Activated naive CD4-positive, alpha-beta T cell treated with anti-CD3 and anti-CD28 coated beads, Interleukin-2, amount 50 U/mL, for 24 hours (primary cell): ENCODE data around the gene NTN1.
"Not testable (repeated sequence)": the region's sequence is repeated elsewhere in the genome, so short reads cannot be mapped to it uniquely, and the experiment has no call there.

Source experiments
- H3K27ac Mint-ChIP-seq: one replicate; pipeline ENCODE4 v1.8.0; 2021; ENCODE audit warnings: mild to moderate bottlenecking, mixed read lengths
- H3K27me3 Mint-ChIP-seq: one replicate; pipeline ENCODE4 v1.8.0; 2021; ENCODE audit warnings: mixed read lengths
- H3K36me3 Mint-ChIP-seq: one replicate; pipeline ENCODE4 v1.8.0; 2021; ENCODE audit warnings: mixed read lengths
- H3K4me1 Mint-ChIP-seq: one replicate; pipeline ENCODE4 v1.8.0; 2021; ENCODE audit warnings: mixed read lengths
- H3K4me3 Mint-ChIP-seq: one replicate; pipeline ENCODE4 v1.8.0; 2021; ENCODE audit warnings: mild to moderate bottlenecking, mixed read lengths
- H3K9me3 Mint-ChIP-seq: one replicate; pipeline ENCODE4 v1.8.0; 2021; ENCODE audit warnings: mixed read lengths

Gene NTN1

DNA sequence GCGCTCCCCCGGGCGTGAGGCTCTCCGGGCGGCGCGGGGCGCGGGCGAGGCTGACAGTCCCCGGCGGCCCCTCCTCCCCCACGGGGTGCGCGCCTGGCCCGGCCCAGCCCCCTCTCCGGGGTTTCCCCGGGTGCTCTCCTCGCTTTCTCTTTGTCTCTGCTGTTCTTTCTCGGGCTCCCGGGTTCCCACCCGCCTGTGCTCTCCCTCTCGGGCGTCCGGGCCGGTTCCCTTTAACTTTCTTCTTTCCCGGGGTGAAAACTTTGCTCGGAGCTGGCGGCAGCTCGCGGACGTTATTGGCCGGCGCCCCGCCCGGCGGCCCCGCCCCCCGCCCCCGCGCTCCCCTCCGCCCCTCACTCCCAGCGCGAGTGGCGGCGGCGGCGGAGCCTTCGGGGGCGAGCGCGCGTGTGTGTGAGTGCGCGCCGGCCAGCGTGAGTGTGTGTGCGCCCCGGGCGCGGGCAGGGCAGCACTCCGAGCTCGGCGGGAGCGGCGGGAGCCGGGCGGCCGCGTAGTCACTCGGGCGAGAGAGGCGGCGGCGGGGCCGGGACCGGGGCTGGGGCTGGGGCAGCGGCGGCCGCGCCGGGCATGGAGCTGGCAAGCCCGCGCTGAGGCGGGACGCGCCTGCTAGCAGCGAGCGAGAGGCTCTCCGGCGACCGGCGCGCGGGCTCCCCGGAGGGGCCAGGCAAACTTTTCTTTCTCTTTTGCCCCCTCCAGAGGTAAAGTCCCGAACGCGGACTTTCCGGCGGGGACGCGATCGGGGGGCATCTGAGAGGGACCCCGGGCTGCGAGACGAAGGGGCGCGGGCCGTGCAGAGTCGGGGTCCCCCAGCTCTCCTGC is at the start of gene NTN1:
TSS of gene NTN1 (plus strand) at position 353 of the 834 bp plus-strand sequence. CDS start 864 bp downstream, outside the sequence.
- peak within 1 kb of the TSS; percentile 82 for H3K4me3 Mint-ChIP-seq
- H3K4me1 Mint-ChIP-seq: peaks cover 17% of the 10 kb centered on the region
- no peaks in the 10 kb centered on the region for H3K36me3 Mint-ChIP-seq
- no peak within 1 kb of the TSS for H3K27ac Mint-ChIP-seq
- peaks cover 39% of the 10 kb centered on the region for H3K27me3 Mint-ChIP-seq
- no peaks in the 10 kb centered on the region for H3K9me3 Mint-ChIP-seq

GRCh38 chr17:8975091-8975725 is 46.1 kb upstream of the NTN1 start:
- no peaks in the 10 kb centered on the region for H3K27me3 Mint-ChIP-seq
- no peaks in the 10 kb centered on the region for H3K4me1 Mint-ChIP-seq
- peaks cover 2% of the 10 kb centered on the region for H3K36me3 Mint-ChIP-seq
- H3K4me3 Mint-ChIP-seq: no peak overlapping the region
- no peak overlapping the region for H3K27ac Mint-ChIP-seq
- H3K9me3 Mint-ChIP-seq: peaks cover 4% of the 10 kb centered on the region

DNA sequence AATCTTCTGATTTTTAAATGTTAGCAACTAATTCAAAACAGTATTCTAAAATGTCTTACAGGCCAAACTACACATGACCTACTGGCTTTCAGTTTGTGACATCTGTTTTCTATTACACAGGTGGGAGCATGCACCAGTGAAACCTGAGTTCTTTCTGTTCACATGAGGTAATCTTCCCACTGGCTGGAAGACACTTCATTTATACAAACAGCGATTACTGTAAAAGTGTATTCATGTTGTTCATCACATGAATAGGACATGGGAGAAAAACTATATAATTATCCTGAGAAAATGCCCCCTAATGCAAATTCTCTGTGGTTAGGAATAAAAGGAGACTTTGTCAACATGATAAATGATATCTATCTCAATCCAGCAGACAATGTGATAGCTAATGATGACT is 44.7 kb upstream of the NTN1 start:
- no peak overlapping the region for H3K27ac Mint-ChIP-seq
- H3K4me3 Mint-ChIP-seq: no peak overlapping the region
- no peaks in the 10 kb centered on the region for H3K36me3 Mint-ChIP-seq
- H3K9me3 Mint-ChIP-seq: peaks cover 4% of the 10 kb centered on the region
- H3K27me3 Mint-ChIP-seq: no peaks in the 10 kb centered on the region
- H3K4me1 Mint-ChIP-seq: no peaks in the 10 kb centered on the region

GRCh38 chr17:8979715-8980114 is 41.6 kb upstream of the NTN1 start:
- Mint-ChIP-seq H3K27ac (no peak overlapping the region), H3K9me3 (no peaks in the 10 kb centered on the region), H3K4me3 (no peak overlapping the region), H3K4me1 (no peaks in the 10 kb centered on the region), H3K27me3 (no peaks in the 10 kb centered on the region), H3K36me3 (no peaks in the 10 kb centered on the region)

DNA sequence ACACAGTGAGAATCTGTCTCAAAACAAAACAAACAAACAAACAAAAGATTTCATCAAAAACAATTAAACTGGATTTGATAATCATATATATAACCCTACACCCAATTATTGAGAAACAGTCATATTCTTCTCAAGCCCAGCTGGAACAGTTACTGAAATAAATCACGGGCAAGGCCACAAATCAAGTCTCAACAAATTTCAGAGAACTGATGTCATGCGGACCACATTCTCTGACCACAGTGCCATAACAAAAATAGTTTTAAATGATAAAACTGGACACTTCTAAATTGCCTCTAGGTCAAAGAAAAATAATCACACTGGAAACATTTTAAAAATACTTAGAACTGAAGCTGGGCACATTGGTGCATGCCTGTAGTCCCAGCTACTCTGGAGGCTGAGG is 39.9 kb upstream of the NTN1 start:
- H3K36me3 Mint-ChIP-seq: no peaks in the 10 kb centered on the region
- H3K9me3 Mint-ChIP-seq: no peaks in the 10 kb centered on the region
- H3K4me1 Mint-ChIP-seq: peaks cover 12% of the 10 kb centered on the region
- H3K27ac Mint-ChIP-seq: no peak overlapping the region
- no peak overlapping the region for H3K4me3 Mint-ChIP-seq
- no peaks in the 10 kb centered on the region for H3K27me3 Mint-ChIP-seq

- not testable (repeated sequence) for H3K9me3 Mint-ChIP-seq, H3K4me3 Mint-ChIP-seq, H3K36me3 Mint-ChIP-seq, H3K27me3 Mint-ChIP-seq
- Mint-ChIP-seq H3K27ac (peak overlapping the region; percentile 70), H3K4me1 (peaks cover 12% of the 10 kb centered on the region)
Observed at GRCh38 chr17:8984225-8984624, 37.1 kb upstream of the NTN1 start.

DNA sequence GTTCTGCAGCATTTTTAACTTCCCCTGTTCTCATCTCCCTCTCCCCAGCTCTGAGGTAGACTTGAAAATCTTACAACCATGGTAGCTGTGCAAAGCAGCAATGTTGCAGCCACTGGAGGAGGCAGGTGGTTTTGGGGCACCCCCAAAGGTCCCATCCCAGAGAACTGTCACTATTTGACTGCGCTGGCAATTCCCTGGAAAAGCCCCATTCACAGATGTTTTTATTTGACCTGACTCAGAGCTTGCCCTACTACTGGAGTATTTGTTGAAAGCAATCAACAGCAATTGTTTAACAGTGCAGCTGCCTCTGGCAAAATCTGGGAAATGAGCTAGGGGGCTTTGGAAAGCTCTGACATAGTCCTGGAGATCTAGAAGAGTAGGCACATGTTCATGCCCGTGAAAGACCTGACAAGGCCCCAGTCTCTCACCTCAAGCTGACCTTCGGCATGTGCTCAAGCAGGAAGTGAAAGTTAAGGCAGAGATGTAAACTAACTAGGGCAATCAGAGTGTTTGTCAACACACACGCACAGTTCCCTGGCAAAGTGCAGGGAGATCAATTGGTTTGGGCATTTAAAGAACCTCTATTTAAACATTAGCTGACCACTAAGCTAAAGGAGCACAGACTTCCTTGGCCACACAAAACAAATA is 36.1 kb upstream of the NTN1 start:
- H3K4me3 Mint-ChIP-seq: no peak overlapping the region
- H3K27me3 Mint-ChIP-seq: no peaks in the 10 kb centered on the region
- no peak overlapping the region for H3K27ac Mint-ChIP-seq
- peaks cover 12% of the 10 kb centered on the region for H3K4me1 Mint-ChIP-seq
- peaks cover 2% of the 10 kb centered on the region for H3K36me3 Mint-ChIP-seq
- no peaks in the 10 kb centered on the region for H3K9me3 Mint-ChIP-seq

- Mint-ChIP-seq H3K9me3 (no peaks in the 10 kb centered on the region), H3K27me3 (no peaks in the 10 kb centered on the region), H3K27ac (no peak overlapping the region), H3K4me3 (no peak overlapping the region), H3K4me1 (peaks cover 14% of the 10 kb centered on the region), H3K36me3 (peaks cover 2% of the 10 kb centered on the region)
Observed at GRCh38 chr17:8986295-8986694, 35.0 kb upstream of the NTN1 start.

DNA sequence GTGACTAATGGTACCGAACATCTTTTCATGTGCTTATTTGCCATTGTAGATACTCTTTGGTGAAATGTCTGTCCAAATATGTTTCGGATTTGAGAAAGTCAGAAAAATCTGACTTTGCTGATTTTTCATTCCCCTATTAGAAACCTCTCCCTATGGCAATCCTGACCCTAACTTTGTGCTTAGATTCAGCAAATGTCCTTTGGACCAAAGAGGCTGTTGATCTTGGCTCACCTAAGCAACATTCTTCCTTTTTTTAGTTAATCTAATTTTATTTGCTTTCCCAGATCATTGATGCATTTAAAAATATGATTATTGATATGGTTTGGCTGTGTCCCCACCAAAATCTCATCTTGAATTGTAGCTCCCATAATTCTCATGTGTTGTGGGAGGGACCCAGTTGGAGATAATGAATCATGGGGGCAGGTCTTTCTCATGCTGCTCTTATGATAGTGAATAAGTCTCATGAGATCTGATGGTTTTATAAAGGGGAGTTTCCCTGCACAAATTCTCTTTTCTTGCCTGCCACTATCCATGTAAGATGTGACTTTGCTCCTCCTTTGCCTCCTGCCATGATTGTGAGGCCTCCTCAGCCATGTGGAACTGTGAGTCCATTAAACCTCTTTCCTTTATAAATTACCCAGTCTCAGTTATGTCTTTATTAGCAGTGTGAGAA is 32.9 kb upstream of the NTN1 start:
- not testable (repeated sequence) for H3K4me3 Mint-ChIP-seq, H3K36me3 Mint-ChIP-seq, H3K27ac Mint-ChIP-seq, H3K9me3 Mint-ChIP-seq, H3K27me3 Mint-ChIP-seq
- peaks cover 18% of the 10 kb centered on the region for H3K4me1 Mint-ChIP-seq

- Mint-ChIP-seq H3K27ac (no peak overlapping the region), H3K4me3 (no peak overlapping the region), H3K9me3 (no peaks in the 10 kb centered on the region), H3K27me3 (no peaks in the 10 kb centered on the region), H3K4me1 (peaks cover 12% of the 10 kb centered on the region), H3K36me3 (peaks cover 2% of the 10 kb centered on the region)
Observed at GRCh38 chr17:8991514-8992285, 29.6 kb upstream of the NTN1 start.

DNA sequence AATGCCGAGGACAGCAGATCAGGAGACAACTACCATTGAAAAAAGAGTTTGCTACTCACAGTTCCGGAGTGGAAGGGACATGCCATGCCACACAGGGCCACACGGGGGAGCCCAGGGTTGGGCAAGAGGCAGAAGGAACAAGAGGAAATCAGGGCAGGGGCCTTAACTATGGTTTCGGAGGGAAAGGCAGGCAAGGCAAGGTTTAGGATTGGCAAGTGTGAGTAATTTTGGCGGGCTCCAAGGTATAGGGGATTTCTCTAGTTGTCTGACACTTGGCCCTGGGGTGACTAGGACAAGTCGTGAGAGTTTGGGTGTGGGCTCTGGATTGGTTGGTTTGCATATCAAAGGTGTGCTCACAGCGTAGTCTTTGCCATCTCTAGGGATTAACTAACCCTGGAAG is 27.0 kb upstream of the NTN1 start:
- Mint-ChIP-seq H3K27me3 (peaks cover 6% of the 10 kb centered on the region), H3K4me3 (no peak overlapping the region), H3K27ac (no peak overlapping the region), H3K36me3 (no peaks in the 10 kb centered on the region), H3K9me3 (no peaks in the 10 kb centered on the region), H3K4me1 (peaks cover 12% of the 10 kb centered on the region)

- peaks cover 13% of the 10 kb centered on the region for H3K27me3 Mint-ChIP-seq
- H3K4me3 Mint-ChIP-seq: no peak overlapping the region
- H3K27ac Mint-ChIP-seq: no peak overlapping the region
Observed at GRCh38 chr17:8995711-8996110, 25.6 kb upstream of the NTN1 start.

GRCh38 chr17:8997994-8998628 is 23.2 kb upstream of the NTN1 start:
- Mint-ChIP-seq H3K27me3 (peaks cover 24% of the 10 kb centered on the region), H3K4me1 (peaks cover 11% of the 10 kb centered on the region), H3K4me3 (no peak overlapping the region), H3K9me3 (no peaks in the 10 kb centered on the region), H3K27ac (no peak overlapping the region), H3K36me3 (no peaks in the 10 kb centered on the region)

More at GRCh38 chr17:8995711-8996110, 25.6 kb upstream of the NTN1 start:
- H3K36me3 Mint-ChIP-seq: no peaks in the 10 kb centered on the region
- H3K4me1 Mint-ChIP-seq: peaks cover 12% of the 10 kb centered on the region
- H3K9me3 Mint-ChIP-seq: no peaks in the 10 kb centered on the region

- no peaks in the 10 kb centered on the region for H3K9me3 Mint-ChIP-seq
- H3K4me1 Mint-ChIP-seq: peaks cover 11% of the 10 kb centered on the region
- no peak overlapping the region for H3K27ac Mint-ChIP-seq
- peak overlapping the region; percentile 3 for H3K4me3 Mint-ChIP-seq
- H3K36me3 Mint-ChIP-seq: peaks cover 4% of the 10 kb centered on the region
- H3K27me3 Mint-ChIP-seq: peaks cover 42% of the 10 kb centered on the region
Observed at GRCh38 chr17:9001559-9001958, 19.8 kb upstream of the NTN1 start.

DNA sequence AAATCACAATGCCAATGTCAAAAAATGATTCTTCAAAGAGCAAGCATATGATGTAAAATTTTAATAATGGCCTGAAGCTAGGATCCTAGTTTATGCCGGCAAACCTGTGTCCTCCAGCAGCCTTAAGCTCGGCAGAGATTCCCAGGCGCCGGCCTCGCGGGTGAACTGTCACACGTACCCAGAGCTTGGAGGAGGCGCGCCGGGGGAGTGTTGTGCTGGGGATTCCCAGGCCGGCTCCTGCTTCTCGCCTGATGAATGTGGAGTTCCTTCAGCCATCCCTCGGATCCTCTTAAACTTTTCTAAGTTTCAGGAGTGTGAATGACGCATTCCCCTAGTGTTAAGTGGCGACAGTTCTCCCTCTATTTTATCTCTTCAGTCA is 19.1 kb upstream of the NTN1 start:
- Mint-ChIP-seq H3K27me3 (peaks cover 48% of the 10 kb centered on the region), H3K4me3 (peak overlapping the region; percentile 42), H3K27ac (no peak overlapping the region)

More for the DNA sequence above, 19.1 kb upstream of the NTN1 start:
- H3K4me1 Mint-ChIP-seq: peaks cover 11% of the 10 kb centered on the region
- no peaks in the 10 kb centered on the region for H3K9me3 Mint-ChIP-seq
- H3K36me3 Mint-ChIP-seq: peaks cover 4% of the 10 kb centered on the region
